GM12872 (cell line): ENCODE results near the gene FRMPD1.

Source experiments
- TF ChIP-seq, protein P1 (sequence below): IDR thresholded peaks from 3 replicates; pipeline ENCODE4 v1.5.1; 2011; ENCODE audit warnings: low read depth, mild to moderate bottlenecking, low read length, moderate library complexity; ENCODE audit not compliant: insufficient read depth

The FRMPD1 gene

GRCh38 chr9:37740128-37740527, 89.4 kb downstream of the FRMPD1 start:
- TF ChIP-seq, protein P1, sequence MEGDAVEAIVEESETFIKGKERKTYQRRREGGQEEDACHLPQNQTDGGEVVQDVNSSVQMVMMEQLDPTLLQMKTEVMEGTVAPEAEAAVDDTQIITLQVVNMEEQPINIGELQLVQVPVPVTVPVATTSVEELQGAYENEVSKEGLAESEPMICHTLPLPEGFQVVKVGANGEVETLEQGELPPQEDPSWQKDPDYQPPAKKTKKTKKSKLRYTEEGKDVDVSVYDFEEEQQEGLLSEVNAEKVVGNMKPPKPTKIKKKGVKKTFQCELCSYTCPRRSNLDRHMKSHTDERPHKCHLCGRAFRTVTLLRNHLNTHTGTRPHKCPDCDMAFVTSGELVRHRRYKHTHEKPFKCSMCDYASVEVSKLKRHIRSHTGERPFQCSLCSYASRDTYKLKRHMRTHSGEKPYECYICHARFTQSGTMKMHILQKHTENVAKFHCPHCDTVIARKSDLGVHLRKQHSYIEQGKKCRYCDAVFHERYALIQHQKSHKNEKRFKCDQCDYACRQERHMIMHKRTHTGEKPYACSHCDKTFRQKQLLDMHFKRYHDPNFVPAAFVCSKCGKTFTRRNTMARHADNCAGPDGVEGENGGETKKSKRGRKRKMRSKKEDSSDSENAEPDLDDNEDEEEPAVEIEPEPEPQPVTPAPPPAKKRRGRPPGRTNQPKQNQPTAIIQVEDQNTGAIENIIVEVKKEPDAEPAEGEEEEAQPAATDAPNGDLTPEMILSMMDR = no peak

GRCh38 chr9:37740631-37741328, 90.0 kb downstream of the FRMPD1 start:
- TF ChIP-seq, protein P1 = no peak

DNA sequence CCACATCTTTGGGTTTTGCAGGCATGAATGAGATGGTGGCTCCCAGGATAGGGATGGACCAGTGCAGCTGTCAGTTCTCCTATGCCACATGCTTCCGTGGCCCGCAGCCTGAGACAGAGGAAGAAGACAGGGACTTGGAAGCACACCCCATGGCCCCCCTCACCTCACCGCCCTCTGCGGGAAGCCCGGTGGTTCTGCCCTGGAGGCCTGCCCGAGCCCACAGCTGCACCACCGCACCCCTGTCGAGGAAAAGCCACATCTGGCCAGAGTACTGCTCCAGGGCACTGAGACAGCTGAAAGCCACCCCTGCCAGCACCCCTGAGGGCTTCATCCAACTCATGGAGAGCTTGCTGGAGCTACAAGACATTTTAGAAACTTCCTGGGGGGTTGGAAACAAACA, 95.2 kb downstream of the FRMPD1 start:
- TF ChIP-seq, protein P1 = no peak

GRCh38 chr9:37746448-37747270, 95.9 kb downstream of the FRMPD1 start:
- TF ChIP-seq, protein P1 = no peak

DNA sequence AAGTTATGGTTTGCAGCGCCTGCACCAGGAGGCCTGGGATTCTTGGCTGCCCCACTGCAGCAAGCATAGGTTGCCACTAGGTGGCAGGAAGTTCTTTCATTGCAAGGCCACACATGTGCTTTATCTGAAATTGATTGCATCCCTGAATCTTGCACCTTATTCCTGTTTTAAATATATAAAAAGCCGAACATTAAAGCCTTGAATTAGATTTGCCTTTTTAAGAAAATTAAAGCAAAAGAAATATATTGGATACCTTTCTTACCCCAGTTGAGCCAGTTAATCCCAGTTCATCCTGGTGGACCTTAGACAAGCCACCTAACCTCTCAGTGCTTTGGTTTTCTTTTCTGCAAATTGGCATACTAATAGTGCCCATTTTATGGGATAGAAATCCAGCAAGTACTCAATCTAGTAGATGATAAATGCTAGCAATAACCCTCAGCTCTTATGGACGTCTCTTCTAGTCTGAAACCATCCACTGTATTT, 96.6 kb downstream of the FRMPD1 start:
- TF ChIP-seq, protein P1 = peak; percentile 95

DNA sequence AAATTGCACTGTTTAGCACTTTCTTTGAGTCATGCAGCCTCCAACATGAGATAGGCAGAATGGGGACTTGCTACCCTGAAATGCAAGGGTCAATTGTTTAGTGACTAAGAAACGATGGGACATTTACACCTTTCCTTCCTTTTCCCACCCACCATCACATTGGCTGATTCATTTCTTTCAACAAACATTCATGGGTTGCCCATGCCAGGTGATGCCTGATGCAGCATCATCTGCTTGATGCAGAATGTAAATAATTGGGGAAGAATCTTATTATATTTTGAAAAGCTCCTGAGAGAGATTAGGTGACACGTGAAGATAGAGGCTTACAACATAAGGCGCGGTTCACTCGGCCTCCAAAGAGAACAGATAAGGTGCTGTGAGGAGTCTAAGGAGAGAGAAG, 98.4 kb downstream of the FRMPD1 start:
- TF ChIP-seq, protein P1 = no peak

- TF ChIP-seq, protein P1 = no peak
Observed at GRCh38 chr9:37751186-37751585, 100.4 kb downstream of the FRMPD1 start.
